ENCODE results near the gene GAK. TPM values are rescaled to one million over a fixed set of nuclear protein-coding genes. Genes with fewer than 3 reads are reported as not detected.

The GAK gene
- total RNA-seq, 1 experiment from 2014 or later = 86.6 TPM

- DNase-seq (ENCODE audit: low read depth, low spot score) = no peak
- in situ Hi-C loops (cut with HindIII; ENCODE audit: low pct_unique_long_range_greater_than_20kb, low sequenced_read_pairs) = no loop called here
- CTCF ChIA-PET = no interaction called here
- BruUV-seq (replicated peaks) = no TSS peak
- H3K4me1 ChIP-seq (ENCODE audit: control insufficient read depth, insufficient read depth, low read length) = no peaks in the 10 kb centered on the region
- intact Hi-C loops (cut with micrococcal nuclease; ENCODE audit: unreplicated experiment) = no loop called here
- POLR2A ChIA-PET = no interaction called here
- no peak for TF ChIP-seq POLR2AphosphoS5 (IDR thresholded peaks at IDR 0.05; ENCODE audit: low read depth, low read length)
- TF ChIP-seq, protein P1, sequence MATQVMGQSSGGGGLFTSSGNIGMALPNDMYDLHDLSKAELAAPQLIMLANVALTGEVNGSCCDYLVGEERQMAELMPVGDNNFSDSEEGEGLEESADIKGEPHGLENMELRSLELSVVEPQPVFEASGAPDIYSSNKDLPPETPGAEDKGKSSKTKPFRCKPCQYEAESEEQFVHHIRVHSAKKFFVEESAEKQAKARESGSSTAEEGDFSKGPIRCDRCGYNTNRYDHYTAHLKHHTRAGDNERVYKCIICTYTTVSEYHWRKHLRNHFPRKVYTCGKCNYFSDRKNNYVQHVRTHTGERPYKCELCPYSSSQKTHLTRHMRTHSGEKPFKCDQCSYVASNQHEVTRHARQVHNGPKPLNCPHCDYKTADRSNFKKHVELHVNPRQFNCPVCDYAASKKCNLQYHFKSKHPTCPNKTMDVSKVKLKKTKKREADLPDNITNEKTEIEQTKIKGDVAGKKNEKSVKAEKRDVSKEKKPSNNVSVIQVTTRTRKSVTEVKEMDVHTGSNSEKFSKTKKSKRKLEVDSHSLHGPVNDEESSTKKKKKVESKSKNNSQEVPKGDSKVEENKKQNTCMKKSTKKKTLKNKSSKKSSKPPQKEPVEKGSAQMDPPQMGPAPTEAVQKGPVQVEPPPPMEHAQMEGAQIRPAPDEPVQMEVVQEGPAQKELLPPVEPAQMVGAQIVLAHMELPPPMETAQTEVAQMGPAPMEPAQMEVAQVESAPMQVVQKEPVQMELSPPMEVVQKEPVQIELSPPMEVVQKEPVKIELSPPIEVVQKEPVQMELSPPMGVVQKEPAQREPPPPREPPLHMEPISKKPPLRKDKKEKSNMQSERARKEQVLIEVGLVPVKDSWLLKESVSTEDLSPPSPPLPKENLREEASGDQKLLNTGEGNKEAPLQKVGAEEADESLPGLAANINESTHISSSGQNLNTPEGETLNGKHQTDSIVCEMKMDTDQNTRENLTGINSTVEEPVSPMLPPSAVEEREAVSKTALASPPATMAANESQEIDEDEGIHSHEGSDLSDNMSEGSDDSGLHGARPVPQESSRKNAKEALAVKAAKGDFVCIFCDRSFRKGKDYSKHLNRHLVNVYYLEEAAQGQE (IDR thresholded peaks at IDR 0.05; ENCODE audit: insufficient read depth in 1 of 2, low read depth in 2 of 2, low read length in 1 of 2) = no peak
- no peak for TF ChIP-seq SIN3A (IDR thresholded peaks at IDR 0.05; ENCODE audit: borderline replicate concordance, insufficient read depth, low read depth, low read length)
- TF ChIP-seq CTCF (IDR thresholded peaks at IDR 0.05) = no peak
- TF ChIP-seq TCF7L2 (IDR thresholded peaks at IDR 0.05; ENCODE audit: low read depth, low read length) = no peak
- no peak overlapping the region for H3K4me3 ChIP-seq (ENCODE audit: low read depth in 2 of 2, low read length in 2 of 2)
- ATAC-seq = no peak
- no peaks in the 10 kb centered on the region for H3K27me3 ChIP-seq (ENCODE audit: control insufficient read depth, insufficient read depth, low read length)
- no peaks in the 10 kb centered on the region for H3K9me3 ChIP-seq (ENCODE audit: control insufficient read depth, insufficient read depth, low read depth, low read length)
- no peak overlapping the region for H3K27ac ChIP-seq (ENCODE audit: low read length)
- H3K36me3 ChIP-seq (ENCODE audit: control insufficient read depth, insufficient read depth, low read length) = no peaks in the 10 kb centered on the region
These were observed 23.2 kb upstream of the GAK start for GRCh38 chr4:955161-955921.

DNA sequence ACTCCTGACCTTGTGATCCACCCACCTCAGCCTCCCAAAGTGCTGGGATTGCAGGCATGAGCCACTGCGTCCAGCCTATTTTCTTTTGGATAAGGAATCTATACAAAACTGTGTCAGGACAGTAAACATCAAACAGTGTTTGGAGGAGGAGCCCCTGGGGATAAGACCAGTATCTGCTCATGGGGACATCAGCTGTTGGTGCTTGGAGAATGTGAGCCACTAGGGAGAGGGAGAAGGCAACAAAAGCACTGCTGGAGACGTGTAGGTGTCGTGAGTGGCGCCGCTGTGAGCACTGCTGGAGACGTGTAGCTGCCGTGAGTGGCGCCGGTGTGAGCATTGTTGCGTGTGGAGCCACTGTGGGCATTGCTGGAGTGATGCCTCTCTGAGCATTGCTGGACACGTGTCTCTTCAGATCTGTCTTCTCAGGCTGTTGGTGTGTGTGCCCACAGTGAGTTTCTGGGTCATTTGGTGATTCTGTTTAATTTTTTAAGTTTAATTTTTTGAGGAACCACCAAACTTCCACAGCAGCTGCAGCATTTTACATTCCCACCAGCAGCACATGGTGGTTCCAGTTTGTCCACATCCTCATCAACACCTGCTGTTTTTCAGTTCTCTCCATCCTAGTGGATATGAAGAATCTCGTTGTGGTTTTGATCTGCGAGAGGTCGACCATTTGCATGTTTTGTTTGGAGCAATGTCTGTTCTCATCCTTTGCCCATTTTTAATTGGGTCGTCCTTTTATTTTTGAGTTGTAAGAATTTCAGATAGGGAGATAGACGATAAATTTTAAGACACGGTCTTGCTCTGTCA is 22.3 kb upstream of the GAK start:
- Histone ChIP-seq H3K9me3 (ENCODE audit: control insufficient read depth, insufficient read depth, low read depth, low read length) (no peaks in the 10 kb centered on the region), H3K4me3 (ENCODE audit: low read depth in 2 of 2, low read length in 2 of 2) (no peak overlapping the region), H3K4me1 (ENCODE audit: control insufficient read depth, insufficient read depth, low read length) (no peaks in the 10 kb centered on the region), H3K36me3 (ENCODE audit: control insufficient read depth, insufficient read depth, low read length) (no peaks in the 10 kb centered on the region), H3K27ac (ENCODE audit: low read length) (no peak overlapping the region), H3K27me3 (ENCODE audit: control insufficient read depth, insufficient read depth, low read length) (no peaks in the 10 kb centered on the region)
- POLR2A ChIA-PET = no interaction called here
- DNase-seq (ENCODE audit: low read depth, low spot score) (no peak), ATAC-seq (no peak)
- TF ChIP-seq SIN3A (IDR thresholded peaks at IDR 0.05; ENCODE audit: borderline replicate concordance, insufficient read depth, low read depth, low read length) (no peak), TCF7L2 (IDR thresholded peaks at IDR 0.05; ENCODE audit: low read depth, low read length) (no peak), POLR2AphosphoS5 (IDR thresholded peaks at IDR 0.05; ENCODE audit: low read depth, low read length) (no peak), CTCF (IDR thresholded peaks at IDR 0.05) (no peak)
- TF ChIP-seq, protein P1 (IDR thresholded peaks at IDR 0.05; ENCODE audit: insufficient read depth in 1 of 2, low read depth in 2 of 2, low read length in 1 of 2) = no peak
- intact Hi-C loops (cut with micrococcal nuclease; ENCODE audit: unreplicated experiment) (no loop called here), in situ Hi-C loops (cut with HindIII; ENCODE audit: low pct_unique_long_range_greater_than_20kb, low sequenced_read_pairs) (no loop called here)
- BruUV-seq (replicated peaks) = no TSS peak
- CTCF ChIA-PET = no interaction called here

Data from Panc1 (cell line).